ENCODE data around the gene NPIPB2. TPM values are rescaled to one million over a fixed set of nuclear protein-coding genes. Genes with fewer than 3 reads are reported as not detected.

NPIPB2 gene
- total and polyA plus RNA-seq, 2 of the 13 experiments (the other 11 are each of a cell fraction or from before 2014, with no cell fraction given): 1.8 to 4.1 TPM

DNA sequence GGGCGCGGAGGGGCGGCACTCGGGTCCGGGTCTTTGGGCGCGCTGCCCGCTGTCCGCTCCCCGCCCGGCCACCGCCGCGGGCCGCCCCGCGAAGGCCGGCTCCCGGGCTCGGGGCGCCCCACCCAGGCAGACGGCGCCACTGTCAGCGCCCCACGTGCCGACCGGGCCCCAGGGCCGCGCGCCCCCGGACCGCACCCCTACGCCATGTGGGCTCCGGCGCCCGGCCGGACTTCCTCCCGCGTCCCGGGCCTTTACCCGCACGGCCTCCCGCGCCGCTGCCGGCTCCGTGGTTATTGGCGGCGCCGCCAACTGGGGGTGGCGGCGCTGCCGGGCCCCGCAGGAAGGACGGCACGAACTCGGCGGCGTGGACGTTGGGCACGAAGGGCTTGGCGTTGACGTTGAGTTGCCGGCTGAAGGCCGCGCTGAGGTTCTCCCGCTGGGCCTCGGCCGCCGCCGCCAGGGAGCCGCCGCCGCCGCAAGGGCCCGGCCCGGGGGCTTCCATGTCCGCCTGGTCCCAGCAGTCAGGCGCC, 26.7 kb downstream of the NPIPB2 start (continued):
- TF ChIP-seq, protein P1, sequence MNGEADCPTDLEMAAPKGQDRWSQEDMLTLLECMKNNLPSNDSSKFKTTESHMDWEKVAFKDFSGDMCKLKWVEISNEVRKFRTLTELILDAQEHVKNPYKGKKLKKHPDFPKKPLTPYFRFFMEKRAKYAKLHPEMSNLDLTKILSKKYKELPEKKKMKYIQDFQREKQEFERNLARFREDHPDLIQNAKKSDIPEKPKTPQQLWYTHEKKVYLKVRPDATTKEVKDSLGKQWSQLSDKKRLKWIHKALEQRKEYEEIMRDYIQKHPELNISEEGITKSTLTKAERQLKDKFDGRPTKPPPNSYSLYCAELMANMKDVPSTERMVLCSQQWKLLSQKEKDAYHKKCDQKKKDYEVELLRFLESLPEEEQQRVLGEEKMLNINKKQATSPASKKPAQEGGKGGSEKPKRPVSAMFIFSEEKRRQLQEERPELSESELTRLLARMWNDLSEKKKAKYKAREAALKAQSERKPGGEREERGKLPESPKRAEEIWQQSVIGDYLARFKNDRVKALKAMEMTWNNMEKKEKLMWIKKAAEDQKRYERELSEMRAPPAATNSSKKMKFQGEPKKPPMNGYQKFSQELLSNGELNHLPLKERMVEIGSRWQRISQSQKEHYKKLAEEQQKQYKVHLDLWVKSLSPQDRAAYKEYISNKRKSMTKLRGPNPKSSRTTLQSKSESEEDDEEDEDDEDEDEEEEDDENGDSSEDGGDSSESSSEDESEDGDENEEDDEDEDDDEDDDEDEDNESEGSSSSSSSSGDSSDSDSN (CRISPR knock-in tag; IDR thresholded peaks at IDR 0.05): peak; percentile 9; the same call in 1 of the 2 replicates
- TF ChIP-seq THAP7 (CRISPR knock-in tag; IDR thresholded peaks at IDR 0.05) (no peak), ZNF598 (CRISPR knock-in tag; IDR thresholded peaks at IDR 0.05; ENCODE audit: borderline replicate concordance) (0 out of 2 replicates have a peak, but pooled peaks have one; percentile 10), RAD21 (CRISPR knock-in tag; IDR thresholded peaks at IDR 0.05) (0 out of 2 replicates have a peak, but pooled peaks have one; percentile 41), ETV5 (CRISPR knock-in tag; IDR thresholded peaks at IDR 0.05; ENCODE audit: borderline replicate concordance) (0 out of 2 replicates have a peak, but pooled peaks have one; percentile 2), SNRNP70 (IDR thresholded peaks at IDR 0.05; ENCODE audit: low read depth, low read length) (no peak), WIZ (CRISPR knock-in tag; IDR thresholded peaks at IDR 0.05) (peak; percentile 7; the same call in 1 of the 2 replicates), ZMYM2 (CRISPR knock-in tag; IDR thresholded peaks at IDR 0.05) (no peak), ZNF296 (CRISPR knock-in tag; conservative IDR thresholded peaks at IDR 0.05) (no peak), CEBPG (CRISPR knock-in tag; IDR thresholded peaks at IDR 0.05) (no peak), ZFY (CRISPR knock-in tag; IDR thresholded peaks at IDR 0.05) (peak; percentile 65), POLR2AphosphoS5 (IDR thresholded peaks at IDR 0.05; ENCODE audit: low read depth, low read length) (no peak), ZNF891 (CRISPR knock-in tag; IDR thresholded peaks at IDR 0.05) (peak; percentile 12; the same call in 1 of the 2 replicates), ZBTB10 (CRISPR knock-in tag; IDR thresholded peaks at IDR 0.05; ENCODE audit: borderline replicate concordance) (no peak), ARID4A (CRISPR knock-in tag; IDR thresholded peaks at IDR 0.05; ENCODE audit: borderline replicate concordance) (no peak), FOSL1 (CRISPR knock-in tag; IDR thresholded peaks at IDR 0.05; ENCODE audit: borderline replicate concordance) (no peak), MAX (IDR thresholded peaks at IDR 0.05) (peak; percentile 59), NFKBIZ (CRISPR knock-in tag; IDR thresholded peaks at IDR 0.05) (no peak)
- TF ChIP-seq, protein P2, sequence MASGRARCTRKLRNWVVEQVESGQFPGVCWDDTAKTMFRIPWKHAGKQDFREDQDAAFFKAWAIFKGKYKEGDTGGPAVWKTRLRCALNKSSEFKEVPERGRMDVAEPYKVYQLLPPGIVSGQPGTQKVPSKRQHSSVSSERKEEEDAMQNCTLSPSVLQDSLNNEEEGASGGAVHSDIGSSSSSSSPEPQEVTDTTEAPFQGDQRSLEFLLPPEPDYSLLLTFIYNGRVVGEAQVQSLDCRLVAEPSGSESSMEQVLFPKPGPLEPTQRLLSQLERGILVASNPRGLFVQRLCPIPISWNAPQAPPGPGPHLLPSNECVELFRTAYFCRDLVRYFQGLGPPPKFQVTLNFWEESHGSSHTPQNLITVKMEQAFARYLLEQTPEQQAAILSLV (CRISPR knock-in tag; IDR thresholded peaks at IDR 0.05; ENCODE audit: borderline replicate concordance): no peak
